ENCODE measurements around the gene RPL7A. TPM values are rescaled to one million over a fixed set of nuclear protein-coding genes. Genes with fewer than 3 reads are reported as not detected.

RPL7A gene
- total and polyA plus RNA-seq, 2 of the 13 experiments (the other 11 are each of a cell fraction or from before 2014, with no cell fraction given): 2,401 to 2,938 TPM

DNA sequence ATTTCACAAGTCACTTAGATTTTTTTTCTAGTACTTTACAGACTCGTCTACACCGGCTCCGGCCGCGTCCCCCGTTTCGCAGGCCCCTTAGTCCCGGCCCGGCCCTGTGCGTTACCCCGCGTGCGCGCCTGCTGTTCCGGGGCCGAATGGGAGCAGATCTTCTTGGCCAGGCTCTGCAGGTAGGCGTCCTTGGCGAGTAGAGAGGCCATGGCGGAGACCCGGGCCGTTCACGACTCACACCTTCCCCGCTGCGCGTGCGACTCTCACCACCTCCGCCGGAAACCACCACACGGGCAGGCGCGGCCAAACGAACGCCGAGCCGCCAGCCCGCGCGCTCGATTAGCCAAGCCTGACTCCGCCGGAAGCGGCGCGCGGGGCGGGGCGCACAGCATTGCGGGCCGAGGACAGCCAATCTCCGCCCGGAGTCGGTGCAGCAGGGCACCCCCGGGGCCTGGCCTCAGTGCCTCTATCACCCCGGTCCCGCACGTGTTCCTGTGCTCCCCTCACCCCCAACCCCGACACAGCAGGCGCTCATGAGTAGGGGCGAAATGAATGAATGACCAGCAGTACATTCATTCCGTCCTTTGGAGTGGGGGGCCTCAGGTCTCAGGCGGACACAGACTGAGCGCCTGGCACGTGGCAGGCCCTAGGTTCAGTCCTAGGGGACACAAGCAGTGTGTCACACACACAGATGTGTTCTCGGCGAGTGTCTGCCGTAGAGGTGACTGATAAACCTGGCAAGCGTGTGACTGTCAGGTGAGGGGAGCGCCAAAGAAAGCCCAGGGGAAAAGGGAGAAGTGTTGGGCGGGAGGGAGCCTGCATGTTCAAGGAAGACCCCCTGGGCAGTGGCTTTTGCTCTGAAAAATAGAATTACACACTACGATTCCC lies 11.8 kb upstream of the RPL7A start, which contains the start of gene SURF6 (continued):
- TF ChIP-seq CREB1 (IDR thresholded peaks at IDR 0.05) (peak; percentile 50), CREB1 (CRISPR knock-in tag; IDR thresholded peaks at IDR 0.05) (no peak), FOXA1 (IDR thresholded peaks at IDR 0.05) (no peak), FOXA1 (CRISPR knock-in tag; IDR thresholded peaks at IDR 0.05) (peak; percentile 67), ATF7 (IDR thresholded peaks at IDR 0.05) (no peak), ATF7 (CRISPR knock-in tag; IDR thresholded peaks at IDR 0.05) (no peak; the same call in 1 of the 2 replicates), ZNF879 (CRISPR knock-in tag; IDR thresholded peaks at IDR 0.05) (no peak), HNRNPLL (IDR thresholded peaks at IDR 0.05; ENCODE audit: low read depth, low read length, poor library complexity, severe bottlenecking) (peak; percentile 73), ZNF570 (CRISPR knock-in tag; IDR thresholded peaks at IDR 0.05; ENCODE audit: borderline replicate concordance) (no peak), MTF1 (CRISPR knock-in tag; IDR thresholded peaks at IDR 0.05) (peak; percentile 20; the same call in 1 of the 2 replicates), ZSCAN20 (CRISPR knock-in tag; IDR thresholded peaks at IDR 0.05; ENCODE audit: borderline replicate concordance) (no peak; the same call in 1 of the 2 replicates), ZNF564 (CRISPR knock-in tag; IDR thresholded peaks at IDR 0.05) (no peak), ZNF354B (CRISPR knock-in tag; IDR thresholded peaks at IDR 0.05) (no peak), CHD4 (IDR thresholded peaks at IDR 0.05; ENCODE audit: borderline replicate concordance, low read length) (no peak), NFATC3 (CRISPR knock-in tag; IDR thresholded peaks at IDR 0.05) (peak; percentile 64; the same call in 1 of the 2 replicates), MBNL3 (CRISPR knock-in tag; conservative IDR thresholded peaks at IDR 0.05) (no peak), ZC3H4 (CRISPR knock-in tag; IDR thresholded peaks at IDR 0.05; ENCODE audit: borderline replicate concordance) (peak; percentile 35; the same call in 1 of the 2 replicates)
- TF ChIP-seq, protein P1, sequence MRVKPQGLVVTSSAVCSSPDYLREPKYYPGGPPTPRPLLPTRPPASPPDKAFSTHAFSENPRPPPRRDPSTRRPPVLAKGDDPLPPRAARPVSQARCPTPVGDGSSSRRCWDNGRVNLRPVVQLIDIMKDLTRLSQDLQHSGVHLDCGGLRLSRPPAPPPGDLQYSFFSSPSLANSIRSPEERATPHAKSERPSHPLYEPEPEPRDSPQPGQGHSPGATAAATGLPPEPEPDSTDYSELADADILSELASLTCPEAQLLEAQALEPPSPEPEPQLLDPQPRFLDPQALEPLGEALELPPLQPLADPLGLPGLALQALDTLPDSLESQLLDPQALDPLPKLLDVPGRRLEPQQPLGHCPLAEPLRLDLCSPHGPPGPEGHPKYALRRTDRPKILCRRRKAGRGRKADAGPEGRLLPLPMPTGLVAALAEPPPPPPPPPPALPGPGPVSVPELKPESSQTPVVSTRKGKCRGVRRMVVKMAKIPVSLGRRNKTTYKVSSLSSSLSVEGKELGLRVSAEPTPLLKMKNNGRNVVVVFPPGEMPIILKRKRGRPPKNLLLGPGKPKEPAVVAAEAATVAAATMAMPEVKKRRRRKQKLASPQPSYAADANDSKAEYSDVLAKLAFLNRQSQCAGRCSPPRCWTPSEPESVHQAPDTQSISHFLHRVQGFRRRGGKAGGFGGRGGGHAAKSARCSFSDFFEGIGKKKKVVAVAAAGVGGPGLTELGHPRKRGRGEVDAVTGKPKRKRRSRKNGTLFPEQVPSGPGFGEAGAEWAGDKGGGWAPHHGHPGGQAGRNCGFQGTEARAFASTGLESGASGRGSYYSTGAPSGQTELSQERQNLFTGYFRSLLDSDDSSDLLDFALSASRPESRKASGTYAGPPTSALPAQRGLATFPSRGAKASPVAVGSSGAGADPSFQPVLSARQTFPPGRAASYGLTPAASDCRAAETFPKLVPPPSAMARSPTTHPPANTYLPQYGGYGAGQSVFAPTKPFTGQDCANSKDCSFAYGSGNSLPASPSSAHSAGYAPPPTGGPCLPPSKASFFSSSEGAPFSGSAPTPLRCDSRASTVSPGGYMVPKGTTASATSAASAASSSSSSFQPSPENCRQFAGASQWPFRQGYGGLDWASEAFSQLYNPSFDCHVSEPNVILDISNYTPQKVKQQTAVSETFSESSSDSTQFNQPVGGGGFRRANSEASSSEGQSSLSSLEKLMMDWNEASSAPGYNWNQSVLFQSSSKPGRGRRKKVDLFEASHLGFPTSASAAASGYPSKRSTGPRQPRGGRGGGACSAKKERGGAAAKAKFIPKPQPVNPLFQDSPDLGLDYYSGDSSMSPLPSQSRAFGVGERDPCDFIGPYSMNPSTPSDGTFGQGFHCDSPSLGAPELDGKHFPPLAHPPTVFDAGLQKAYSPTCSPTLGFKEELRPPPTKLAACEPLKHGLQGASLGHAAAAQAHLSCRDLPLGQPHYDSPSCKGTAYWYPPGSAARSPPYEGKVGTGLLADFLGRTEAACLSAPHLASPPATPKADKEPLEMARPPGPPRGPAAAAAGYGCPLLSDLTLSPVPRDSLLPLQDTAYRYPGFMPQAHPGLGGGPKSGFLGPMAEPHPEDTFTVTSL (CRISPR knock-in tag; IDR thresholded peaks at IDR 0.05; ENCODE audit: borderline replicate concordance): no peak; the same call in 1 of the 2 replicates
- TF ChIP-seq, protein P2, sequence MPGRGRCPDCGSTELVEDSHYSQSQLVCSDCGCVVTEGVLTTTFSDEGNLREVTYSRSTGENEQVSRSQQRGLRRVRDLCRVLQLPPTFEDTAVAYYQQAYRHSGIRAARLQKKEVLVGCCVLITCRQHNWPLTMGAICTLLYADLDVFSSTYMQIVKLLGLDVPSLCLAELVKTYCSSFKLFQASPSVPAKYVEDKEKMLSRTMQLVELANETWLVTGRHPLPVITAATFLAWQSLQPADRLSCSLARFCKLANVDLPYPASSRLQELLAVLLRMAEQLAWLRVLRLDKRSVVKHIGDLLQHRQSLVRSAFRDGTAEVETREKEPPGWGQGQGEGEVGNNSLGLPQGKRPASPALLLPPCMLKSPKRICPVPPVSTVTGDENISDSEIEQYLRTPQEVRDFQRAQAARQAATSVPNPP (CRISPR knock-in tag; IDR thresholded peaks at IDR 0.05): peak; percentile 89
- TF ChIP-seq, protein P3, sequence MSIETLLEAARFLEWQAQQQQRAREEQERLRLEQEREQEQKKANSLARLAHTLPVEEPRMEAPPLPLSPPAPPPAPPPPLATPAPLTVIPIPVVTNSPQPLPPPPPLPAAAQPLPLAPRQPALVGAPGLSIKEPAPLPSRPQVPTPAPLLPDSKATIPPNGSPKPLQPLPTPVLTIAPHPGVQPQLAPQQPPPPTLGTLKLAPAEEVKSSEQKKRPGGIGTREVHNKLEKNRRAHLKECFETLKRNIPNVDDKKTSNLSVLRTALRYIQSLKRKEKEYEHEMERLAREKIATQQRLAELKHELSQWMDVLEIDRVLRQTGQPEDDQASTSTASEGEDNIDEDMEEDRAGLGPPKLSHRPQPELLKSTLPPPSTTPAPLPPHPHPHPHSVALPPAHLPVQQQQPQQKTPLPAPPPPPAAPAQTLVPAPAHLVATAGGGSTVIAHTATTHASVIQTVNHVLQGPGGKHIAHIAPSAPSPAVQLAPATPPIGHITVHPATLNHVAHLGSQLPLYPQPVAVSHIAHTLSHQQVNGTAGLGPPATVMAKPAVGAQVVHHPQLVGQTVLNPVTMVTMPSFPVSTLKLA (IDR thresholded peaks at IDR 0.05): peak; percentile 78
- TF ChIP-seq, protein P4, sequence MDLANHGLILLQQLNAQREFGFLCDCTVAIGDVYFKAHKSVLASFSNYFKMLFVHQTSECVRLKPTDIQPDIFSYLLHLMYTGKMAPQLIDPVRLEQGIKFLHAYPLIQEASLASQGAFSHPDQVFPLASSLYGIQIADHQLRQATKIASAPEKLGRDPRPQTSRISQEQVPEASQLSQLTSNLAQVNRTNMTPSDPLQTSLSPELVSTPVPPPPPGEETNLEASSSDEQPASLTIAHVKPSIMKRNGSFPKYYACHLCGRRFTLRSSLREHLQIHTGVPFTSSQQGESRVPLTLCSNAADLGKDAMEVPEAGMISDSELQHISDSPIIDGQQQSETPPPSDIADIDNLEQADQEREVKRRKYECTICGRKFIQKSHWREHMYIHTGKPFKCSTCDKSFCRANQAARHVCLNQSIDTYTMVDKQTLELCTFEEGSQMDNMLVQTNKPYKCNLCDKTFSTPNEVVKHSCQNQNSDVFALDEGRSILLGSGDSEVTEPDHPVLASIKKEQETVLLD (CRISPR knock-in tag; IDR thresholded peaks at IDR 0.05; ENCODE audit: low read depth): peak; percentile 93

All from HepG2 (cell line).